ENCODE measurements around the gene WDR91.

The WDR91 gene

DNA sequence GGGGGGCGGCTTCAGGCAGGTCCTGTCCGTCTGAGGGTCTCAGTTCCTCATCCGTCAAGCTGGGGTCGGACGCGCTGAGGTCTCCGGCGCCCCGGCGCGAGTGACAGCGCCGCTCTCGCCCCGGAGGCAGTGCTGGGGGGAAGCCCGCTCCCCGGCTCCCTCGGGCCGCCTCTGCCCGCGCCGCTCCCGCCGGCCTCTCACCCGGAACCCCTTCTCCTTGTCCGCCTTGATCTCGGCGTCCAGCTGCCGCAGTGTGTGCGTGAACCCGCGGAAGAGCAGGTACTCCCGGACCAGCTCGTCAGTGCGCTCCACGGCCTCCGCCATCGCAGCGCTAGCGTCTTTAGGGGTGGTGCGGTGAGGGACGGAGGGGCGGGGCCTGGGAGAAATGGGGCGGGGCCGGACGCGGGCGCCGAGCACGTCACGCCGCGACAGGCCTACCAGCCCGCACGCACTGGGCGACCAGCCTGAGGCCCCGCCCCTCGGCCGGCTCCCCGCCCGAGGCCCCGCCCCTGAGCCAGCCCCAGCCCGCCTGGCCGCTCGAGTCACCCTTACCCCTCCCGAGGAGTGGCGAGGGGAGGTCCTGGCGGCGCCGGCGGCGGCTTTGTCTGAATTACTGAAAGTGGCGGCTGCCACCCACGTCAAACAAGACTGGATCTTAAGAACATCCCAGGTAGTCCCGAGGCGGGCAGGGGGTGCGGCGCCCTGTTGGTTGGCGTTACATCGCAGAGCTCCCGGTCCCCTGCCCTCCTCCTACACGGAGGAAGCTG, at the start of gene WDR91:
TSS of gene WDR91 (minus strand) at position 348 of the 767 bp plus-strand sequence. CDS start at position 324, 24 bp downstream.
- H3K4me1 ChIP-seq (ENCODE audit: insufficient read depth, low read length): peaks cover 5% of the 10 kb centered on the region
- H3K9ac ChIP-seq (ENCODE audit: low read depth, low read length): peak within 1 kb of the TSS; percentile 90
- H3K36me3 ChIP-seq (ENCODE audit: insufficient read depth, low read length): no peaks in the 10 kb centered on the region
- H3K9me3 ChIP-seq (ENCODE audit: control insufficient read depth, insufficient read depth, low read length): no peaks in the 10 kb centered on the region

DNA sequence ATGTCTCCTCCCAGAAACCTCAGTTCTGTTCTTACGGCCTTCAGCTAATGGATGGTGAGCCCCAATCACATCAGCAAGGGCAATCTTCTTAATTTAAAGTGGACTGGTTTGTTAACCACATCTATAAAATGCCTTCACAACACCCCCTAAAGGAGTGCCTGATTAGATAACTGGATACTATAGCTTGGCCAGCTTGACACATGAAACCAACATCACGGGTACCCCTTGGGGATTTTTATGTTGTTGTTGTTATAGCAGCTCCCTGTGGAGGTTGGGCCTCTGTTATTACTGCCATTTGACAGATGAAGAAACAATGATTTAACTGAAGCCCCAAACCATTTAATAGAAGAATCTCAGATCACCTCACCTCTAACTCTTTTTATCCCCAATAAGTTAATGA, 49.1 kb upstream of the WDR91 start:
- Histone ChIP-seq H3K4me1 (ENCODE audit: insufficient read depth, low read length) (no peaks in the 10 kb centered on the region), H3K9me3 (ENCODE audit: control insufficient read depth, insufficient read depth, low read length) (no peaks in the 10 kb centered on the region), H3K36me3 (ENCODE audit: insufficient read depth, low read length) (no peaks in the 10 kb centered on the region), H3K9ac (ENCODE audit: low read depth, low read length) (no peak overlapping the region)

DNA sequence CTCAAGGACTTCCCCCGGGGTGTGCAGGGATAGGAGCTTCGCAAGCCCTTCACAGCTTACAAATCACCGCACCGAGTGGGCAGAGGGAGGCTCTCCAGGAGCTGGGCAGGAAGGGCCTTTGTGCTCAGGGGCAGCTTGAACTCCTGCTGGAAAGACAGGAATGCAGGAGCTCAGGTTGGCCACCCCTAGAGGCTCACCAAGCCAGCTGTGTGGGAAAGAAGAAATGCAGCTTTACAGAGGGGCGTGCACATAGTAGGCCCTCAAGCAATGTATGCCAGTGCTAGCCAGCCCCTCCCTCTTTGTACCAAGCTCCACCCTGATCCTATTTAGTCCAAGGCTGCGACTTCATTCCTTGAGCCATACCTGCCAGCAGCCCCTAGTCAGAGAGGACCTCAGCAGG, 48.4 kb upstream of the WDR91 start:
- no peaks in the 10 kb centered on the region for H3K9me3 ChIP-seq (ENCODE audit: control insufficient read depth, insufficient read depth, low read length)
- no peak overlapping the region for H3K9ac ChIP-seq (ENCODE audit: low read depth, low read length)
- H3K4me1 ChIP-seq (ENCODE audit: insufficient read depth, low read length): 0 out of 2 replicates have a peak, but pooled peaks cover under 1% of the 10 kb centered on the region
- H3K36me3 ChIP-seq (ENCODE audit: insufficient read depth, low read length): no peaks in the 10 kb centered on the region

DNA sequence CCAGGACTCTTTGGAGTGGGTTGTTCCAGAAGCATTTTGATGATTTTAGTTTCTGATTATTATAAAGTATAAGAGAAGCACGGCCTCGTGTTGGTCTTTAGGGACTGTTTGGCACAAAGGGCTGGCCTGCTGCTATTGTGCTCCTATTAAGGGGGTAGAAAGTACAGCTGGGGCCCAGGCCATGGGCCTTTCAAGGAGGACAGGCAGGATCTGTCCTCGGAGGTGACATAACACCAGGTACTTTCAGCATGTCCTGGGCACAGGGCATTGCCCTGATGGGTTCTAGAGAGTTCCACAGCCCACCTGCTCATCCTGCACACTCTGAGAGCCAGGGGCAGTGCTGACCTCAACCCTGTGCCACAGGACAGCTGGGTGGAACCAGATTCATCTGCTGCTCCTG, 47.3 kb upstream of the WDR91 start:
- Histone ChIP-seq H3K4me1 (ENCODE audit: insufficient read depth, low read length) (peaks cover 4% of the 10 kb centered on the region; the same call in 1 of the 2 replicates), H3K9ac (ENCODE audit: low read depth, low read length) (no peak overlapping the region)

GRCh38 chr7:135257790-135258189, 46.5 kb upstream of the WDR91 start:
- Histone ChIP-seq H3K36me3 (ENCODE audit: insufficient read depth, low read length) (no peaks in the 10 kb centered on the region), H3K4me1 (ENCODE audit: insufficient read depth, low read length) (peaks cover 4% of the 10 kb centered on the region; the same call in 1 of the 2 replicates), H3K9me3 (ENCODE audit: control insufficient read depth, insufficient read depth, low read length) (no peaks in the 10 kb centered on the region), H3K9ac (ENCODE audit: low read depth, low read length) (no peak overlapping the region)

More for the DNA sequence above, 47.3 kb upstream of the WDR91 start:
- Histone ChIP-seq H3K36me3 (ENCODE audit: insufficient read depth, low read length) (no peaks in the 10 kb centered on the region), H3K9me3 (ENCODE audit: control insufficient read depth, insufficient read depth, low read length) (no peaks in the 10 kb centered on the region)

DNA sequence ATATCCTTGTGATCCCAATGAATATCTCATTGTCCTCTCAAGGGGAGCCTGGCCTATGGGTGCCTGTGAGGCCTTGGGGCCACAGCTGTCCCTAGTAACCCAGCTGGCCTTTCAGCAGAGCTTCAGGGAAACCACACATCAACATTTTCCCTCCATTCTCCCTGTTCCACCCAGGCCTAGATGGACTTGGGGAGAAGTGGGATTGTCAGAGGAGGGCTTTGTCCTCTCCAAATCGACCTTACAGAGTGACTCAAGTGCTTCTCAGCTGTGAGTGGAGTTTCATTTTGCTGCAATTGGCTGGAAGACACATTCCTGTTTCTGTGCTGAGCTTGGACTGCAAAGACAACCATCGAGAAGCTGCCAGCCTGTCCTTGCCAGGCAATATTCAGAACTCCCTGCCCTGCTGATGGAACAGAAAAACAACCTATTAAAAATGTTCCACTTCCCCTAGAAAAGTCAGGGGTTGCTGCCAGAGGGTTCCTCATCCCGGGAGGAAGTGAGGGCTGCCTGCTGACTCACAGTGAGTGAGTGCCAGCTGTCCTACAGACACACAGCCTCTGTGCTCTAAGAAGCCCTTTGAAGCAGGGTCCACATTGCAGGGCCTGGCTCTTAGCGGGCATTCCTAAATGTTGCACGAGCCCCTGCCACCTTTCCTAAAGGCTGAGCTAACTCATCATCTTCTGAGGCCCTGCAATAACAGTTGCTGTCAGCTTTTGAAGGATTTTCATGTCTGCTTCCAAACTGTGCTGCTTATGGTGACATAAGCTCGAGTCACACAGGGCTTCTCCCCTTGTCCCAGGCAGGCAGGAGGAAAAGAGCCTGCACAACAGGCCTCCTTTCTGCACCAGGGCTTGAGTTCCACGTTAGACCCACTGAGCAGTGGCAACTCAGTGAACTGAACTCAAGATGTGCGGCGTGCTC, 42.8 kb upstream of the WDR91 start:
- Histone ChIP-seq H3K36me3 (ENCODE audit: insufficient read depth, low read length) (no peaks in the 10 kb centered on the region), H3K9me3 (ENCODE audit: control insufficient read depth, insufficient read depth, low read length) (no peaks in the 10 kb centered on the region), H3K9ac (ENCODE audit: low read depth, low read length) (no peak overlapping the region), H3K4me1 (ENCODE audit: insufficient read depth, low read length) (peaks cover 4% of the 10 kb centered on the region; the same call in 1 of the 2 replicates)

- H3K9me3 ChIP-seq (ENCODE audit: control insufficient read depth, insufficient read depth, low read length): no peaks in the 10 kb centered on the region
- no peaks in the 10 kb centered on the region for H3K36me3 ChIP-seq (ENCODE audit: insufficient read depth, low read length)
- H3K9ac ChIP-seq (ENCODE audit: low read depth, low read length): no peak overlapping the region
- H3K4me1 ChIP-seq (ENCODE audit: insufficient read depth, low read length): peaks cover 4% of the 10 kb centered on the region; the same call in 1 of the 2 replicates
Measured at GRCh38 chr7:135251496-135252391, 40.4 kb upstream of the WDR91 start.

GRCh38 chr7:135248546-135248945, 37.2 kb upstream of the WDR91 start:
- no peaks in the 10 kb centered on the region for H3K4me1 ChIP-seq (ENCODE audit: insufficient read depth, low read length)
- H3K9ac ChIP-seq (ENCODE audit: low read depth, low read length): no peak overlapping the region
- H3K9me3 ChIP-seq (ENCODE audit: control insufficient read depth, insufficient read depth, low read length): no peaks in the 10 kb centered on the region
- H3K36me3 ChIP-seq (ENCODE audit: insufficient read depth, low read length): no peaks in the 10 kb centered on the region

GRCh38 chr7:135247746-135248471, 36.6 kb upstream of the WDR91 start:
- Histone ChIP-seq H3K36me3 (ENCODE audit: insufficient read depth, low read length) (no peaks in the 10 kb centered on the region), H3K4me1 (ENCODE audit: insufficient read depth, low read length) (no peaks in the 10 kb centered on the region), H3K9me3 (ENCODE audit: control insufficient read depth, insufficient read depth, low read length) (no peaks in the 10 kb centered on the region), H3K9ac (ENCODE audit: low read depth, low read length) (no peak overlapping the region)

- no peak overlapping the region for H3K9ac ChIP-seq (ENCODE audit: low read depth, low read length)
- no peaks in the 10 kb centered on the region for H3K36me3 ChIP-seq (ENCODE audit: insufficient read depth, low read length)
- no peaks in the 10 kb centered on the region for H3K9me3 ChIP-seq (ENCODE audit: control insufficient read depth, insufficient read depth, low read length)
- no peaks in the 10 kb centered on the region for H3K4me1 ChIP-seq (ENCODE audit: insufficient read depth, low read length)
Measured at GRCh38 chr7:135246191-135246825, 35.0 kb upstream of the WDR91 start.

DNA sequence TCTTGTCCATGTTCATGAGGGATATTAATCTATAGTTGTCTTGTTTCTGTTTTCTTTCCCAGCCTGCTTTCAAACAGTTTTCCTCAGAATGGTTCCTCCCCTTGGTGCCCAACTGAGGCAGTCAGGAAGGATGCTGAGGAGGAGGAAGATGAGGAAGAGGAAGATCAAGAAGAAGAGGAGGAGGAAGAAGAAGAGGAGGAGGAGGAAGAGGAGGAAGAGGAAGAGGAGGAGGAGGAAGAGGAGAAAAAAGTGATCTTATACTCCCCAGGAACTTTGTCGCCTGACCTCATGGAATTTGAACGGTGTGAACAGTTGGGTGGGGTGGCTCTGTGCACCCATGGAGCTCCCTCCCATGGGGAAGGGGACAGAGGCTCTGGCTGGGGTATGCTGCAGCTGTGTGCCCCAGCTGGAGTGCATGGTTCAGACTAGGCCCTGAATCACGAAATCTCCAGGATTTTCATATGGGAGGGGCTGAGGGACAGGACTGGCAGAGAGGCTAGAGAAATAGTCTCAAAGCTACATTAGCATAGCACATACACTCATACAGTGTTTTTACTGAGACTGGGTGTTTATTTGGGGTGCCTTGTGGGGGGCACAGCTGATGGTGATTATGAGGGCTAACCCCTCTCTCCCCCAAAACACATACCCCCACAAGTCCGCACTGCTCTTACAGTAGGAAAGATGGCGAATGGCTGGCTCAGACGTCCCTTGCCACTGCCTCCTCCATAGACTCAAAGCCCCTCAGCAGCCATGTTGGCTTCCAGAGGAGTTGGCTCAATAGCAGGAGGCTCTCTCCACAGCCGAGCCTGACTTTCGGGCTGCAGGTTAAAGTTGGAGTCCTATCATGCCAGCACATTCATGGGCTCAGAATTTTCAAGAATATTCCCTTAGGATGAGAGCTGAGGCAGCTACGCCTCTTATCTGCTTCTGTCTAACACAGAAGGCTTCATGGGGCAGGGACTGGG, 34.2 kb upstream of the WDR91 start:
- Histone ChIP-seq H3K4me1 (ENCODE audit: insufficient read depth, low read length) (no peaks in the 10 kb centered on the region), H3K36me3 (ENCODE audit: insufficient read depth, low read length) (no peaks in the 10 kb centered on the region), H3K9me3 (ENCODE audit: control insufficient read depth, insufficient read depth, low read length) (no peaks in the 10 kb centered on the region)

DNA sequence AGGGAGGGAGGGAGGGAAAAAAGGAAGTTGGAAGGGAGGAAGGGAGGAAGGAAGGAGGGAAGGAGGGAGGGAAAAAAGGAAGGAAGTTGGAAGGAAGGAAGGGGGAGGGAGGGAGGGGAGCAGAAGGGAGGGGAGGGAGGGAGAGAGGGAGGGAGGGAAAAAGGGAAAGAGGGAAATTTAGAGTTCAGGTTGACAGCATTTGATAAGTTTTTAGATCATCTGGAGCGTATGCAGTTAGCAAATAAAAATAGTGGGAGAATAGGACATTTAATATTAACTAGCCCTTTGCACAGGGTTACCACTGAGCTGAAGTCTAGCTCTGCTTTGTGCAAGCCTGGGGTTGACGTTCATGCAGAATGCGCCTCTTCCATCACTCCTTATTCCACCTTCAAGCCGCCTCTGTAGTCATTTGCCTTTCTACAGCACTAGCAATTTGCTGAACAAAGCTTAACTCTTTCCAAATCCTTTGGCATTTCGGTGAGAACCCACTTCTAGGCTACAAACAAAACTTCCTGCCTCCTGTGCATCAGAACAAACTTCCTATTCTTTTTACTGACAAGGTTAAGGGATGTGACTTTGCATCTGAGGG, 30.9 kb upstream of the WDR91 start:
- Histone ChIP-seq H3K4me1 (ENCODE audit: insufficient read depth, low read length) (no peaks in the 10 kb centered on the region), H3K9ac (ENCODE audit: low read depth, low read length) (no peak overlapping the region)

More for the DNA sequence above, 34.2 kb upstream of the WDR91 start:
- no peak overlapping the region for H3K9ac ChIP-seq (ENCODE audit: low read depth, low read length)

More for the DNA sequence above, 30.9 kb upstream of the WDR91 start:
- Histone ChIP-seq H3K36me3 (ENCODE audit: insufficient read depth, low read length) (no peaks in the 10 kb centered on the region), H3K9me3 (ENCODE audit: control insufficient read depth, insufficient read depth, low read length) (no peaks in the 10 kb centered on the region)

Measured in ES-I3 (cell line).